Measurements from ENCODE around the gene ZDHHC18. TPM values are rescaled to one million over a fixed set of nuclear protein-coding genes. Genes with fewer than 3 reads are reported as not detected.

Gene ZDHHC18
- total RNA-seq, 1 experiment from 2014 or later: 33.1 TPM

- no CpG with 5 or more reads among the region's 3 CpGs for WGBS (ENCODE audit: extremely low coverage, insufficient read length, low lambda C conversion rate)
- peaks cover 0 to 5% (median 3%) of the 10 kb centered on the region in 3 experiments; a peak in 4 of 7 replicates for H3K36me3 Mint-ChIP-seq (ENCODE audit: insufficient read depth in 1 of 3, low read depth in 3 of 3)
- H4K20me1 ChIP-seq (ENCODE audit: control insufficient read depth, insufficient read depth, insufficient read length): no peaks in the 10 kb centered on the region
Measured at GRCh38 chr1:26814893-26815292, 11.6 kb upstream of the ZDHHC18 start.

More at GRCh38 chr1:26814893-26815292, 11.6 kb upstream of the ZDHHC18 start:
- Histone ChIP-seq H3T11ph (ENCODE audit: low read length) (no peak overlapping the region), H3K18ac (ENCODE audit: insufficient read length, low read depth, low read length) (no peak overlapping the region), H3K9ac (ENCODE audit: extremely low read depth, insufficient read length, low read length) (no peak overlapping the region), H3K9me3 (ENCODE audit: control insufficient read depth, low read depth, low read length) (no peaks in the 10 kb centered on the region), H3K56ac (ENCODE audit: insufficient read length, low read depth, low read length) (no peak overlapping the region), H3K4ac (ENCODE audit: low read depth, low read length) (no peak overlapping the region), H3K79me1 (ENCODE audit: insufficient read depth, low read depth, low read length, poor library complexity, severe bottlenecking) (no peaks in the 10 kb centered on the region), H3K4me1 (ENCODE audit: insufficient read depth, low read length) (no peaks in the 10 kb centered on the region), H2AFZ (ENCODE audit: low read length) (no peak overlapping the region), H4K5ac (ENCODE audit: insufficient read length, low read depth, low read length) (no peak overlapping the region), H3K23ac (ENCODE audit: insufficient read length, low read depth, low read length) (no peak overlapping the region), H2BK20ac (ENCODE audit: low read depth, low read length, poor library complexity, severe bottlenecking) (no peak overlapping the region), H4K91ac (ENCODE audit: insufficient read length, low read depth, low read length) (no peak overlapping the region), H3K27me3 (ENCODE audit: insufficient read depth, low read length) (no peaks in the 10 kb centered on the region), H3K27ac (ENCODE audit: insufficient read length, low read depth, low read length) (no peak overlapping the region), H2BK15ac (ENCODE audit: low read depth, low read length) (no peak overlapping the region), H3K23me2 (ENCODE audit: insufficient read length, low read depth, low read length, poor library complexity, severe bottlenecking) (no peaks in the 10 kb centered on the region), H3K79me2 (ENCODE audit: insufficient read depth, low read length) (no peaks in the 10 kb centered on the region), H4K8ac (replicated peaks; ENCODE audit: insufficient read length, low read depth, low read length) (no peak overlapping the region), H2BK12ac (ENCODE audit: insufficient read length, low read depth, low read length) (no peak overlapping the region), H2BK5ac (ENCODE audit: insufficient read length, low read length) (no peak overlapping the region), H3K14ac (ENCODE audit: insufficient read depth, low read length) (no peak overlapping the region), H2BK120ac (ENCODE audit: low read depth, low read length, poor library complexity, severe bottlenecking) (no peak overlapping the region), H3K4me2 (ENCODE audit: insufficient read depth, insufficient read length, low read length) (no peak overlapping the region), H2AK5ac (ENCODE audit: insufficient read length, low read length) (no peak overlapping the region)
- Mint-ChIP-seq H3K4me3 (no peak overlapping the region), H3K27ac (no peak overlapping the region; a peak in 1 of 7 replicates), H3K9me3 (peaks cover 10 to 11% of the 10 kb centered on the region in 2 experiments), H3K27me3 (ENCODE audit: low read depth) (peaks cover 8% of the 10 kb centered on the region), H3K4me1 (no peaks in the 10 kb centered on the region)
- DNase-seq: no peak
- no peak for TF ChIP-seq CTCF (conservative IDR thresholded peaks at IDR 0.05)
